ENCODE results near the gene ZNF789. TPM values are rescaled to one million over a fixed set of nuclear protein-coding genes. Genes with fewer than 3 reads are reported as not detected.
A peak's percentile ranks its signal among the peaks of the same experiment; 100 is the strongest.

ZNF789 gene
- 30.8 and 38.8 TPM in 2 replicates for total RNA-seq (2021)
- Bru-seq, nascent RNA: percentile 78 among the genes with signal in this experiment
- percentile 85 among the genes with signal in this experiment for BruChase-seq, experiment 1, labeled RNA remaining after a 2-hour chase
- BruChase-seq, experiment 2, labeled RNA remaining after a 6-hour chase: percentile 83 among the genes with signal in this experiment
- long read RNA-seq, partial matches to known transcripts: 1 of 30 reads
- long read RNA-seq, other reads (novel, unspliced or antisense): 21 of 30 reads

DNA sequence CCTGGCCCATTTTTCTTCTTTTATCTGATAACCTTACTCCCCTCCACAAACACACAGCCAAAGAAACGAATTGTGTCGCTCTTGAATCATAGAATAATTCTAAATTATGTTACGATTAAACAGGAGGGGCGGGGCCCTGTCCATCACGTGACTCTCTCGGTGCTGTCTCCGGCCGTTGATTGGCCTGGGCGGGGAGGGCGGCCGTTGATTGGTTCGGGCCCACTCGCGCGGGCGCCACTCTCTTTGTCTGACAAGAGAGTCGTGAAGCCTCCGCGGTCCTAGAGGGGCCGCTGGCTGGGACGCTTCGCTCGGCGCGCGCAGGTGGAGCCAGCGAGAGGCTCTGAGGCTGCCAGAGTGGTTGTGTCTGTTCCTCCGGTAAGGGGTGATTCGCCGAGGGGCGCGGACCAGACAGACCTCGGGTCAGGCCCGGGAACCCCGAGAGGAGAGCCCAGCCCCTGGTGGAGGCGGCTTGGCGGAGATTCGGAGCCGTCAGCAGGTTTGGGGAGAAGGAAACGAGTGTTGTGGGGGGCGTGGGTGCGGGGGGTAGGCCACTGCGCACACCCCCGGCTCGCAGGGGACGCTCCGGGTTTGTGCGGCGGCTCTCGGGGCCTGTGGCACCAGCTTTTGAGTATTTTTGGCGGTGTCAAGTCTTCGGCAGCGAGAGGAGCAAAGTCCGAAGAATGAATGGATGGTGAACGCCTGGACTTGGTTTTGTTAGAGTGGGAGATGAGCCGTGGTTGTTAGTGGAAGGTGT lies at the start of gene ZNF789:
Gene ZNF789, plus strand, starts transcription at position 330 of the 754 bp plus-strand sequence. CDS start 3,567 bp downstream, outside the sequence.
- peaks cover 47% of the 10 kb centered on the region for H3K79me2 ChIP-seq (ENCODE audit: low read depth)
- H4K20me1 ChIP-seq (ENCODE audit: insufficient read depth): no peaks in the 10 kb centered on the region; the same call in 1 of the 2 replicates
- H3K36me3 ChIP-seq (ENCODE audit: low read depth): no peaks in the 10 kb centered on the region; the same call in 1 of the 2 replicates
- H3F3A ChIP-seq (ENCODE audit: insufficient read depth, low read depth): peaks cover 18% of the 10 kb centered on the region
- peak; percentile 91 to 99 for DNase-seq
- ChIA-PET CTCF (interaction anchor here (0.9 kb wide), 1 partner anchor 27 kb away, joined by 3 read pairs; the partner anchor contains the start of gene ZNF394), POLR2A (ENCODE audit: unreplicated experiment) (interaction anchor here (0.6 to 0.7 kb wide), 3 partner anchors 28 to 345 kb away, joined by 3 to 6 read pairs (median 4); no protein-coding TSS in a partner anchor)
- no TSS peak for BruUV-seq (replicated peaks)
- peak within 1 kb of the TSS; percentile 89 for H3K27ac ChIP-seq
- H3K9me2 ChIP-seq (ENCODE audit: insufficient read depth): no peaks in the 10 kb centered on the region
- H3K4me3 ChIP-seq: peak within 1 kb of the TSS; percentile 76
- no peaks in the 10 kb centered on the region for H3K9me3 ChIP-seq (ENCODE audit: insufficient read depth, low read depth)
- H3K4me2 ChIP-seq: peak within 1 kb of the TSS; percentile 89
- H3K27me3 ChIP-seq (ENCODE audit: insufficient read depth, low read depth): no peaks in the 10 kb centered on the region
- TF ChIP-seq EZH2 (IDR thresholded peaks at IDR 0.05; ENCODE audit: low read depth) (no peak), CTCF (conservative IDR thresholded peaks at IDR 0.05) (no peak)
- peak within 1 kb of the TSS; percentile 94 for H2AFZ ChIP-seq
- peaks cover 10% of the 10 kb centered on the region for H3K4me1 ChIP-seq (replicated peaks; ENCODE audit: insufficient read depth)
- intact Hi-C loops (cut with micrococcal nuclease; ENCODE audit: unreplicated experiment): loop anchor here (1.0 kb wide), 3 partner anchors 28 to 64 kb away; partner anchors contain the start of genes BUD31, PDAP1 and ZNF394

DNA sequence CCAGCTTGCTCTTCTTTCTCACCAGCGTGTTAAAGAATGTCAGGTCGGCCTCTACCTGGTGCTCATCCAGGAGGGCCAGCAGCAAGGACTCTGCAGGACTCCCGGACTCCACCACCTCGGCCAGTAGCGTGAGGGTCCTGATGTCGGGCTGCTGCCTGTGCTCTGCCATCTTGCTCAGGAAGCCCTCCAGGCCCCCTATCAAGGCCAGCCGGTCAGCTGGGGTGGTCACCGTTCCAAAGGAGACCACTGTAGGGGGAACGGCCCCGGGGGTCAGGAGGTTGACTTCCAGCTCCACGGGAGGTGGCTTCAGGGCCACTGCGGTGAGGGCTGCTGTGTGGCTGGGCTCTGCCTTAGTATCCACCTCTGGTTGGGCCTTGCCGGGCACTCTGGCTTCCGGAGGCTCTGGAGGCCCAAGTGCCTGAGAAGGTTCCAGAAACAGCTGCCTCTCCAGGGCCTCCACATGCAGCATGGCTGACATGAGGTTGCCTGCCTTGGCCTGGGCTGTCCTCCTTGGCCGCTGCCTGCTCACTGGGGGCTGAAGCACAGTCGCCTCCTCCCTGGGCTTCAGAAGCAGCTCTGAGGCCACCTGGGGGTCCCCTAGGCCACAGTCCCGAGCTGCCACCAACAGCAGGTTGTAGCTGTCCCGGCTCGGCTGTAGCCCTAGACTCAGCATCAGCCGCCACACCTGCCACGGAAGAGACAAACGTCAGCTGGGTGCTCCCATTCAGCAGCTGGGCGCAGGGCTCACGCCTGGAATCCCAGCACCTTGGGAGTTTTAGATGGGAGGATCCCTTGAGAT lies 47.6 kb upstream of the ZNF789 start:
- BruUV-seq (replicated peaks): no TSS peak
- POLR2A ChIA-PET (ENCODE audit: unreplicated experiment): no interaction called here
- no peaks in the 10 kb centered on the region for H3K36me3 ChIP-seq (ENCODE audit: low read depth)
- H2AFZ ChIP-seq: no peak overlapping the region
- no peaks in the 10 kb centered on the region for H3K4me1 ChIP-seq (replicated peaks; ENCODE audit: insufficient read depth)
- H3F3A ChIP-seq (ENCODE audit: insufficient read depth, low read depth): peaks cover 12% of the 10 kb centered on the region; the same call in 1 of the 2 replicates
- intact Hi-C loops (cut with micrococcal nuclease; ENCODE audit: unreplicated experiment): no loop called here
- no peaks in the 10 kb centered on the region for H3K27me3 ChIP-seq (ENCODE audit: insufficient read depth, low read depth)
- no peak overlapping the region for H3K4me2 ChIP-seq
- H3K79me2 ChIP-seq (ENCODE audit: low read depth): no peaks in the 10 kb centered on the region
- H4K20me1 ChIP-seq (ENCODE audit: insufficient read depth): no peaks in the 10 kb centered on the region
- no peak overlapping the region for H3K27ac ChIP-seq
- CTCF ChIA-PET: no interaction called here
- DNase-seq: no peak
- H3K9me3 ChIP-seq (ENCODE audit: insufficient read depth, low read depth): no peaks in the 10 kb centered on the region
- H3K9me2 ChIP-seq (ENCODE audit: insufficient read depth): no peaks in the 10 kb centered on the region
- no peak overlapping the region for H3K4me3 ChIP-seq
- TF ChIP-seq CTCF (conservative IDR thresholded peaks at IDR 0.05) (no peak), EZH2 (IDR thresholded peaks at IDR 0.05; ENCODE audit: low read depth) (no peak)

GRCh38 chr7:99428972-99429566 lies 43.6 kb upstream of the ZNF789 start:
- Histone ChIP-seq H3K4me3 (no peak overlapping the region), H3K4me2 (no peak overlapping the region), H3K9me2 (ENCODE audit: insufficient read depth) (no peaks in the 10 kb centered on the region), H4K20me1 (ENCODE audit: insufficient read depth) (no peaks in the 10 kb centered on the region), H3F3A (ENCODE audit: insufficient read depth, low read depth) (no peaks in the 10 kb centered on the region), H3K36me3 (ENCODE audit: low read depth) (no peaks in the 10 kb centered on the region), H3K4me1 (replicated peaks; ENCODE audit: insufficient read depth) (no peaks in the 10 kb centered on the region), H3K27ac (no peak overlapping the region), H3K79me2 (ENCODE audit: low read depth) (no peaks in the 10 kb centered on the region), H3K9me3 (ENCODE audit: insufficient read depth, low read depth) (no peaks in the 10 kb centered on the region), H3K27me3 (ENCODE audit: insufficient read depth, low read depth) (no peaks in the 10 kb centered on the region), H2AFZ (no peak overlapping the region)
- BruUV-seq (replicated peaks): no TSS peak
- CTCF ChIA-PET: no interaction called here
- intact Hi-C loops (cut with micrococcal nuclease; ENCODE audit: unreplicated experiment): no loop called here
- no peak for TF ChIP-seq CTCF (conservative IDR thresholded peaks at IDR 0.05)
- no peak for TF ChIP-seq EZH2 (IDR thresholded peaks at IDR 0.05; ENCODE audit: low read depth)
- no peak for DNase-seq
- POLR2A ChIA-PET (ENCODE audit: unreplicated experiment): no interaction called here

All from PC-9 (cell line).